ENCODE data around the gene RNU6-9.

DNA sequence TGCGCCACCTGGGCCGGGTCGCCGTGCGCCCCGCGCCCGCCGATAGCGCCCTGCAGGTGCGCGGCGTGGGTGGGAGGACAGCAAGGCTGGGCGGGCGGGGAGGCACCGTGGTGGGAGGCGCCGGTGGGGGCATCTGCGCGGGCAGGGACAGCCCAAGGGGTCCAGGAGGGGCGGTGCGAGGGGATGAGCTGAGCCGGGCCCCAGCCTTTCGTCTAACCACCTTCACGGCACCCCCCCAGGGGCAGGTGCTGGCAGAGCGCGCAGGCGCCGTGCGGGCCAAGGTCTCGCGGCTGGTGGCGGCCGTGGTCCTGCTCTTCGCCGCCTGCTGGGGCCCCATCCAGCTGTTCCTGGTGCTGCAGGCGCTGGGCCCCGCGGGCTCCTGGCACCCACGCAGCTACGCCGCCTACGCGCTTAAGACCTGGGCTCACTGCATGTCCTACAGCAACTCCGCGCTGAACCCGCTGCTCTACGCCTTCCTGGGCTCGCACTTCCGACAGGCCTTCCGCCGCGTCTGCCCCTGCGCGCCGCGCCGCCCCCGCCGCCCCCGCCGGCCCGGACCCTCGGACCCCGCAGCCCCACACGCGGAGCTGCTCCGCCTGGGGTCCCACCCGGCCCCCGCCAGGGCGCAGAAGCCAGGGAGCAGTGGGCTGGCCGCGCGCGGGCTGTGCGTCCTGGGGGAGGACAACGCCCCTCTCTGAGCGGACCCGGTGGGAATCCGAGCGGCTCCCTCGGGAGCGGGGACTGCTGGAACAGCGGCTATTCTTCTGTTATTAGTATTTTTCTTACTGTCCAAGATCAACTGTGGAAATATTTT lies 27.0 kb downstream of the RNU6-9 start:
- no peak for TF ChIP-seq EP300 (IDR thresholded peaks at IDR 0.05)
- TF ChIP-seq, protein P1, sequence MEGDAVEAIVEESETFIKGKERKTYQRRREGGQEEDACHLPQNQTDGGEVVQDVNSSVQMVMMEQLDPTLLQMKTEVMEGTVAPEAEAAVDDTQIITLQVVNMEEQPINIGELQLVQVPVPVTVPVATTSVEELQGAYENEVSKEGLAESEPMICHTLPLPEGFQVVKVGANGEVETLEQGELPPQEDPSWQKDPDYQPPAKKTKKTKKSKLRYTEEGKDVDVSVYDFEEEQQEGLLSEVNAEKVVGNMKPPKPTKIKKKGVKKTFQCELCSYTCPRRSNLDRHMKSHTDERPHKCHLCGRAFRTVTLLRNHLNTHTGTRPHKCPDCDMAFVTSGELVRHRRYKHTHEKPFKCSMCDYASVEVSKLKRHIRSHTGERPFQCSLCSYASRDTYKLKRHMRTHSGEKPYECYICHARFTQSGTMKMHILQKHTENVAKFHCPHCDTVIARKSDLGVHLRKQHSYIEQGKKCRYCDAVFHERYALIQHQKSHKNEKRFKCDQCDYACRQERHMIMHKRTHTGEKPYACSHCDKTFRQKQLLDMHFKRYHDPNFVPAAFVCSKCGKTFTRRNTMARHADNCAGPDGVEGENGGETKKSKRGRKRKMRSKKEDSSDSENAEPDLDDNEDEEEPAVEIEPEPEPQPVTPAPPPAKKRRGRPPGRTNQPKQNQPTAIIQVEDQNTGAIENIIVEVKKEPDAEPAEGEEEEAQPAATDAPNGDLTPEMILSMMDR (IDR thresholded peaks at IDR 0.05), result no peak
- TF ChIP-seq POLR2AphosphoS5 (IDR thresholded peaks at IDR 0.05), result no peak
- TF ChIP-seq POLR2A (IDR thresholded peaks at IDR 0.05), result no peak

All from suprapubic skin (tissue), 4 donors.